Spleen (tissue), 11 donors: Measurements from ENCODE around the gene AQP12B. TPM values are rescaled to one million over a fixed set of nuclear protein-coding genes. Genes with fewer than 3 reads are reported as not detected.

Source experiments
- DNase-seq: peaks from one replicate; pipeline ENCODE4 v3.0.0-alpha.2; 2020
- H3K27ac ChIP-seq, 8 donors: fragments of 200-600 bp; sonication (generic) in 7 of 8; 1 replicate in 4 of 8; 2 replicates in 4 of 8; pipeline versions ENCODE4 v1.5.0 to v1.8.0; 2016 to 2021; ENCODE audit warnings: inconsistent platforms in 4 of 8, mild to moderate bottlenecking in 4 of 8, moderate library complexity in 1 of 8
- H3K27me3 ChIP-seq, 7 donors: fragments of 200-600 bp; sonication (generic) in 6 of 7; replicated peaks in 1 of 7; 1 replicate in 4 of 7; 2 replicates in 3 of 7; pipeline versions ENCODE4 v1.5.0 to v1.8.0; 2016 to 2021; ENCODE audit warnings: inconsistent platforms in 3 of 7, mild to moderate bottlenecking in 1 of 7
- H3K36me3 ChIP-seq, 6 donors: fragments of 200-600 bp; sonication (generic) in 5 of 6; 1 replicate in 4 of 6; 2 replicates in 2 of 6; pipeline versions ENCODE4 v1.5.0 to v1.8.0; 2016 to 2021; ENCODE audit warnings: inconsistent platforms in 2 of 6
- H3K4me1 ChIP-seq, 6 donors: fragments of 200-600 bp; sonication (generic) in 5 of 6; 1 replicate in 3 of 6; 2 replicates in 3 of 6; pipeline versions ENCODE4 v1.5.0 to v1.8.0; 2016 to 2021; ENCODE audit warnings: inconsistent platforms in 3 of 6
- H3K4me3 ChIP-seq, 8 donors: fragments of 200-600 bp; sonication (generic) in 7 of 8; 1 replicate in 4 of 8; 2 replicates in 4 of 8; pipeline versions ENCODE4 v1.5.0 to v1.8.0; 2016 to 2021; ENCODE audit warnings: inconsistent platforms in 4 of 8, mild to moderate bottlenecking in 4 of 8, moderate library complexity in 2 of 8
- H3K9me3 ChIP-seq, 8 donors: fragments of 200-600 bp; sonication (generic) in 7 of 8; 1 replicate in 4 of 8; 2 replicates in 4 of 8; pipeline versions ENCODE4 v1.5.0 to v1.8.0; 2016 to 2021; ENCODE audit warnings: inconsistent platforms in 4 of 8
- POLR2A ChIP-seq, 3 donors: fragments of 450-650 bp; IDR thresholded peaks; one replicate each; pipeline ENCODE4 v1.5.1; 2017; ENCODE audit warnings: antibody characterized with exemption in 3 of 3, mild to moderate bottlenecking in 1 of 3
- POLR2AphosphoS5 ChIP-seq, 3 donors: sonication (generic); formaldehyde crosslinking; IDR thresholded peaks; one replicate each; pipeline ENCODE4 v1.5.1; 2017; ENCODE audit warnings: antibody characterized with exemption in 3 of 3
- WGBS, 5 donors: extraction: QIAGEN DNeasy Blood & Tissue Kit in 3 of 5; methylation state at CpG; one replicate each; pipeline versions ENCODE4 v1.1.5 to v1.1.7; 2013 to 2018; 5-methylcytosine and 5-hydroxymethylcytosine counted together
- intact Hi-C: fragments of 100-400 bp; cut with DNase I; formaldehyde crosslinking; loops from one replicate; pipeline ENCODE4 v1.15.0; 2023; ENCODE audit warnings: low total_unique reads
- polyA plus RNA-seq, 3 donors: library from polyadenylated mRNA; stranded (reverse); fragments of 200-250 nt; gene quantifications; one replicate each; pipeline ENCODE4 v1.2.1, GENCODE V29; 2013
- total RNA-seq, 7 donors: library from RNA; depleted of rRNA in 3 of 7; stranded (reverse); fragments of >200 nt in 3 of 7; fragmentation: NEBNext Ultra II Directional in 4 of 7; extraction: Animal tissue kit (Norgen Biotek cat#: 25700) in 4 of 7; gene quantifications; one replicate each; pipeline versions ENCODE4 v1.1.0 to v1.2.1, GENCODE V29; 2016 to 2021
- TF ChIP-seq, protein P1 (sequence below), 11 experiments: fragments of 200-600 bp in 7 of 11; fragments of 450-650 bp in 4 of 11; sonication (generic) in 4 of 11; IDR thresholded peaks in 8 of 11; conservative IDR thresholded peaks in 3 of 11; 1 replicate in 7 of 11; 2 replicates in 4 of 11; pipeline versions ENCODE4 v1.4.0 to v1.8.0; 2016 to 2021; ENCODE audit warnings: antibody characterized with exemption in 11 of 11, inconsistent platforms in 4 of 11, mild to moderate bottlenecking in 1 of 11
- donor health status: healthy with polysubstance abuse.
- donor health status: DM: no; HTN: no; CAD: no; lungs with moderate emphysema.
- donor health status: DM: no; HTN: no; CAD: no.
- donor health status: Bipolar disorder and iron deficiency.
- donor health status: healthy.
- donor health status: DM: no; HTN: no; CAD: no.
- donor health status: DM: yes; HTN: yes; CAD: no.

Gene AQP12B
- total and polyA plus RNA-seq, 10 donors = 0.03 to 1.8 (median 0.95) TPM; not detected in 7

DNA sequence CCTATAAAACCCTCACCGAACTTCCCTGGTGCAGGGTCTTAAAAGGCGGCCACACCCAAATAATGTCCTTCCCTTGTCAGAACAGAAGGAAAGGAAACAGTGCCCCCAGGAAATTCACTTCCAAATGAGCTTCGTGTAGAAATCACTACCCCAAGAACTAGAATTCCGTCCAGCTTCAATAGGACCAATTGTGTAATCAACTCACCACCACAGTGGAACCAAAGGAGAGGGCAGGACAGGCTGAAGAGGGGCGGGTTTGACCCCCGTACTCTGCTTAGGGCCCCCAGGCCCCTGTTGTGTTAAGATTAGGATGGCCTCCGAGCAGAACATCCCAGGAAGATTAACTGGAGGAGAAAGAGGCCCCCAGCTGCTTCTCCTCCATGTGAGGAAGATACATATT, 33.4 kb downstream of the AQP12B start:
- no peak overlapping the region for H3K27ac ChIP-seq
- H3K27me3 ChIP-seq = peaks cover 0 to 92% (median 30%) of the 10 kb centered on the region in 7 donors
- no peak for DNase-seq
- no peak overlapping the region for H3K4me3 ChIP-seq
- no peaks in the 10 kb centered on the region for H3K4me1 ChIP-seq
- H3K9me3 ChIP-seq = peaks cover 0 to 3% (median 0%) of the 10 kb centered on the region in 8 donors
- WGBS, 5 donors = 59 to 75% (median 68%) methylated on average over 7 of the region's 7 CpGs
- H3K36me3 ChIP-seq = no peaks in the 10 kb centered on the region
- intact Hi-C loops = no loop called here
- TF ChIP-seq POLR2AphosphoS5 (IDR thresholded peaks at IDR 0.05) (no peak), POLR2A (IDR thresholded peaks at IDR 0.05) (no peak)
- TF ChIP-seq, protein P1, sequence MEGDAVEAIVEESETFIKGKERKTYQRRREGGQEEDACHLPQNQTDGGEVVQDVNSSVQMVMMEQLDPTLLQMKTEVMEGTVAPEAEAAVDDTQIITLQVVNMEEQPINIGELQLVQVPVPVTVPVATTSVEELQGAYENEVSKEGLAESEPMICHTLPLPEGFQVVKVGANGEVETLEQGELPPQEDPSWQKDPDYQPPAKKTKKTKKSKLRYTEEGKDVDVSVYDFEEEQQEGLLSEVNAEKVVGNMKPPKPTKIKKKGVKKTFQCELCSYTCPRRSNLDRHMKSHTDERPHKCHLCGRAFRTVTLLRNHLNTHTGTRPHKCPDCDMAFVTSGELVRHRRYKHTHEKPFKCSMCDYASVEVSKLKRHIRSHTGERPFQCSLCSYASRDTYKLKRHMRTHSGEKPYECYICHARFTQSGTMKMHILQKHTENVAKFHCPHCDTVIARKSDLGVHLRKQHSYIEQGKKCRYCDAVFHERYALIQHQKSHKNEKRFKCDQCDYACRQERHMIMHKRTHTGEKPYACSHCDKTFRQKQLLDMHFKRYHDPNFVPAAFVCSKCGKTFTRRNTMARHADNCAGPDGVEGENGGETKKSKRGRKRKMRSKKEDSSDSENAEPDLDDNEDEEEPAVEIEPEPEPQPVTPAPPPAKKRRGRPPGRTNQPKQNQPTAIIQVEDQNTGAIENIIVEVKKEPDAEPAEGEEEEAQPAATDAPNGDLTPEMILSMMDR (IDR thresholded peaks at IDR 0.05 in 8 of 11, conservative IDR thresholded peaks at IDR 0.05 in 3 of 11) = no peak

DNA sequence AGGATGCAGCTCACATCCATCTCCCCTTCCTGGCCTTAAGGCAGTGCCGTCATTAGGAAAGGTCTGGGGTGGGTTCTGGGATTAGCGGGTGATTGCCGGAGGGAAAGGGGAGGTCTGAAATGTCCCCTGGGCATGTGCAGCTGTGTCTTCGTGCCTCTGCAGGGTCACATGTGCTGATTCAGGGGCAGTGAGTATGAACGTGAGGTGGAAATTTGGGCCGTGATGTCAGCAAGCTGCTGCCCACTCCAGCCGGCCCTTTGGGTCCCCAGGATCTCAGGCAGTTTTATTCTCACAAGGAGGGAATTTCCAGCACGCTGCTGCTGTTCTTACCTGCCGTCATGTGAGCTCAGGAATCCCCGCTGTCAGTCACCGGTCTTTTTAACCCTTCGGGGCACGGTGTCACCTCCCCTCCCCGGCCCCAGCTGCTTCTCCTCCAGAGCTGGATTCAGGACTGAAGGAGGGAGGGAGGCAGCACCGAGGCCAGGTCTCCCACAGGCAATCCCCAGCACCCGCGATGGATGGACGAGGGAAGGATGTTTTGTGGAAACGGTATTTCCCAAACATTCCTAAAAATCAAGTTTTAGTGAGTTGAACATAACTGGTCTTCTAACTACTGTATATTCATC, 33.9 kb downstream of the AQP12B start:
- WGBS, 5 donors = 37 to 49% (median 43%) methylated on average over 19 of the region's 19 CpGs
- no peak overlapping the region for H3K4me3 ChIP-seq
- no peaks in the 10 kb centered on the region for H3K4me1 ChIP-seq
- TF ChIP-seq POLR2AphosphoS5 (IDR thresholded peaks at IDR 0.05) (no peak), POLR2A (IDR thresholded peaks at IDR 0.05) (no peak)
- TF ChIP-seq, protein P1 (IDR thresholded peaks at IDR 0.05 in 8 of 11, conservative IDR thresholded peaks at IDR 0.05 in 3 of 11) = no peak
- no peak overlapping the region for H3K27ac ChIP-seq
- peaks cover 0 to 3% (median 0%) of the 10 kb centered on the region in 8 donors for H3K9me3 ChIP-seq
- peaks cover 0 to 89% (median 30%) of the 10 kb centered on the region in 7 donors for H3K27me3 ChIP-seq
- intact Hi-C loops = no loop called here
- no peaks in the 10 kb centered on the region for H3K36me3 ChIP-seq
- DNase-seq = no peak

DNA sequence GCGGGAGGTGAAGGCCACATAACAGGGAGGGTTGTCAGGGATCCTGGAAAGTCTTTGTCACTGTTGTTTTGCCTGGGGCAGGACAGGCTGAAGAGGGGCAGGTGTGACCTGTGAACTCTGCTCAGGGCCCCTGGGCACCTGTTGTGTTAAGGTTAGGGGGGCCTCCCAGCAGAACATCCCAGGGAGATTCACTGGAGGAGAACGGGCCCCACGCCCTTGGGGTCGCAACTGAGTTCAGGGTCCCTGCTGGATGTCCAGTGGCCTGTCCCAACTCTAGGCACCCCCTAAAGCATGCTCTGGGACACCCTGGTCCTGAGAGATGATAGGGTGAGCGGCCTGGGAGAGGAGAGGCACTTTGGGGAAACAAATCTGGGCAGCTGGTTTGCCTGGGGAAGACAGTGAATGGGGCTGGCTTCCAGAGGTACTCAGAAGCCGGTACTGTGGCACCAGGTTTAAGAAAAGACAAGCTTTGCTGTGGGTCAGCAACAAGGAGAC, 34.5 kb downstream of the AQP12B start:
- H3K4me3 ChIP-seq = no peak overlapping the region
- H3K27me3 ChIP-seq = peaks cover 0 to 88% (median 30%) of the 10 kb centered on the region in 7 donors
- no peak overlapping the region for H3K27ac ChIP-seq
- TF ChIP-seq, protein P1 (IDR thresholded peaks at IDR 0.05 in 8 of 11, conservative IDR thresholded peaks at IDR 0.05 in 3 of 11) = no peak
- TF ChIP-seq POLR2A (IDR thresholded peaks at IDR 0.05) (no peak), POLR2AphosphoS5 (IDR thresholded peaks at IDR 0.05) (no peak)
- H3K9me3 ChIP-seq = peaks cover 0 to 3% (median 0%) of the 10 kb centered on the region in 8 donors
- H3K36me3 ChIP-seq = no peaks in the 10 kb centered on the region
- H3K4me1 ChIP-seq = no peaks in the 10 kb centered on the region
- intact Hi-C loops = no loop called here
- WGBS, 5 donors = 71 to 86% (median 80%) methylated on average over 6 of the region's 6 CpGs
- DNase-seq = no peak

DNA sequence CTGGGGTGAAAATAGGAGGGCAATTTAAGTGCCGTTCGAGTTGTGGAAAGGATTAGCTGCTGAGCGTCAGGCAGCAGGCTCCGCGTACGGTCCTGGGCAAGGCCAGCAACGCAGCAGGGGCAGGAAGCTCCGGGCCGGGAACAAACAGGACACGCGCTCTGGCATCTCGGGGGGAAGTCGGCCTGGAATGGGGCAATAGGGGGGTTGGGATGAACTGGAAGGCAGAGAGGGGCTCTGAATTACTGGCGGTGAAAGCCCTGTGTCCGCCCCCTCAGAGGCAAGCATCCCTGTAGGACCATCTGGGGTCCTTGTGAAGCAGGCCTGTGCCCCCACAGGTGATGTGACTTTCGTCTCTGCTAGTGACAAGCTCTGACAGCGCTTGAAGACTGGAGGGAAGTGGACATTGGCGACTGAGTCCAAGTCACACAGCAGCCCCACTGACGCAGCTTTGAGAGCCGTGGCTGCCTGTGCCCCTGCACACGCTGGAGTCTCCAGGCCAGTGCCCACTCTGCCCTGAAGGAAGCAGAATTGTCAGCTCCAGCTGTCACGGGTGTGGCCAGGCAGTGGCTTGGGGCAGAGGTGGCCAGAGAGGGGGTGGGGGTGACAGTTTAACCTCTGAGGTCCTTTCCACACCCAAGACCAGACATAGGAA, 35.1 kb downstream of the AQP12B start:
- TF ChIP-seq, protein P1 (IDR thresholded peaks at IDR 0.05 in 8 of 11, conservative IDR thresholded peaks at IDR 0.05 in 3 of 11) = no peak
- DNase-seq = no peak
- H3K9me3 ChIP-seq = peaks cover 0 to 3% (median 0%) of the 10 kb centered on the region in 8 donors
- no peaks in the 10 kb centered on the region for H3K36me3 ChIP-seq
- 54 to 87% (median 71%) methylated on average over 21 to 22 of the region's 22 CpGs for WGBS, 5 donors
- no peaks in the 10 kb centered on the region for H3K4me1 ChIP-seq
- H3K4me3 ChIP-seq = no peak overlapping the region
- intact Hi-C loops = no loop called here
- H3K27ac ChIP-seq = no peak overlapping the region
- peaks cover 0 to 88% (median 30%) of the 10 kb centered on the region in 7 donors for H3K27me3 ChIP-seq
